Transverse colon (tissue), 4 donors: ENCODE measurements around the gene AGPAT3. TPM values are rescaled to one million over a fixed set of nuclear protein-coding genes. Genes with fewer than 3 reads are reported as not detected.

Source experiments
- DNase-seq: peaks from one replicate; pipeline ENCODE4 v3.0.0-alpha.2; 2019
- H3K27ac ChIP-seq, 4 donors: fragments of 200-600 bp; sonication (generic); 2 replicates each; pipeline ENCODE4 v1.5.1; 2016 to 2018; ENCODE audit warnings: inconsistent platforms in 4 of 4
- H3K27me3 ChIP-seq: fragments of 200-600 bp; sonication (generic); 2 replicates; pipeline ENCODE4 v1.5.1; 2017; ENCODE audit warnings: inconsistent platforms
- H3K36me3 ChIP-seq, 4 donors: fragments of 200-600 bp; sonication (generic); 2 replicates each; pipeline ENCODE4 v1.5.1; 2017 to 2019; ENCODE audit warnings: inconsistent platforms in 4 of 4
- H3K4me1 ChIP-seq, 4 donors: fragments of 200-600 bp; sonication (generic); 2 replicates each; pipeline ENCODE4 v1.5.1; 2017 to 2020; ENCODE audit warnings: inconsistent platforms in 4 of 4
- H3K4me3 ChIP-seq, 4 donors: fragments of 200-600 bp; sonication (generic); 1 replicate in 1 of 4; 2 replicates in 3 of 4; pipeline versions ENCODE4 v1.5.1 to v1.6.1; 2017 to 2019; ENCODE audit warnings: inconsistent platforms in 4 of 4
- H3K9me3 ChIP-seq, 2 donors: fragments of 200-600 bp; sonication (generic); 2 replicates each; pipeline ENCODE4 v1.5.1; 2017 to 2019; ENCODE audit warnings: inconsistent platforms in 2 of 2
- EP300 ChIP-seq: sonication (generic); formaldehyde crosslinking; IDR thresholded peaks from one replicate; pipeline ENCODE4 v1.6.1; 2017; ENCODE audit warnings: antibody characterized with exemption, low read depth
- POLR2A ChIP-seq: fragments of 450-650 bp; IDR thresholded peaks from one replicate; pipeline ENCODE4 v1.6.1; 2016; ENCODE audit warnings: antibody characterized with exemption, mild to moderate bottlenecking, moderate library complexity
- POLR2AphosphoS5 ChIP-seq, 3 donors: sonication (generic); formaldehyde crosslinking; IDR thresholded peaks; one replicate each; pipeline ENCODE4 v1.6.1; 2016; ENCODE audit warnings: antibody characterized with exemption in 3 of 3
- WGBS, 2 donors: methylation state at CpG; one replicate each; pipeline ENCODE4 v1.1.5; 2018; ENCODE audit warnings: low coverage in 1 of 2; 5-methylcytosine and 5-hydroxymethylcytosine counted together
- in situ Hi-C, 4 donors: fragments of 200-750 bp; cut with MboI; loops; one replicate each; pipeline versions ENCODE4 v1.15.0 to v1.15.1; 2017; ENCODE audit warnings: low sequenced_read_pairs in 3 of 4, low pct_ligation_motif_present in 1 of 4, low pct_unique_long_range_greater_than_20kb in 1 of 4
- intact Hi-C: fragments of 100-400 bp; cut with DNase I; formaldehyde crosslinking; loops from one replicate; pipeline ENCODE4 v1.15.1; 2023; ENCODE audit warnings: low total_unique reads
- total RNA-seq, 4 donors: library from RNA; depleted of rRNA; stranded (reverse); fragments of >200 nt; gene quantifications; one replicate each; pipeline ENCODE4 v1.1.0, GENCODE V29; 2016
- TF ChIP-seq, protein P1 (sequence below), 5 experiments: fragments of 200-600 bp in 3 of 5; fragments of 450-650 bp in 2 of 5; sonication (generic) in 3 of 5; IDR thresholded peaks; 1 replicate in 2 of 5; 2 replicates in 3 of 5; pipeline ENCODE4 v1.5.1; 2016 to 2017; ENCODE audit warnings: antibody characterized with exemption in 5 of 5, inconsistent platforms in 3 of 5, mild to moderate bottlenecking in 2 of 5, moderate library complexity in 1 of 5

The AGPAT3 gene
- total RNA-seq, 4 donors from 2014 or later, result 59.9 to 116 (median 85.3) TPM

DNA sequence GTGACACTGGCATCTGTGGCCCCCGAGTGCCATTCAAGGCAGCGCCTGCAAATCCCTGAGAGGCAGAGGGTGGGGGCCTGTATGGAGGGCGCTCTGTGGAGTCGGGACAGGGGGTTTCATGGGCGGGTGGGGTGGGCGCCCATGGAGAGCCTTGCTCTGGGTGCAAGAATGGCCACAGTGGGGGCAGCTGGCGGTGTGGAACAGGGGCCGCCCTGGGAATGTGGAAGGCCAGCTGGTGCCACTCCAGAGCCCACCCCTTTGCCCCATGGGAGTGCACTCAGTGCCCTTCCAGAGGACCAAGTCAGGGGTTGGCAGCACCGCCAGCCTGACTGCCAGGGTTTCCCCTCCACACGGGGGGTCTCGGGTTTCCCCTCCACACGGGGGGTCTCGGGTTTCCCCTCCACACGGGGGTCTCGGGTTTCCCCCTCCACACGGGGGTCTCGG is 92.1 kb downstream of the AGPAT3 start:
- Histone ChIP-seq H3K27ac (no peak overlapping the region), H3K9me3 (no peaks in the 10 kb centered on the region), H3K4me3 (no peak overlapping the region), H3K27me3 (no peaks in the 10 kb centered on the region), H3K36me3 (no peaks in the 10 kb centered on the region), H3K4me1 (peaks cover 0 to 3% (median under 1%) of the 10 kb centered on the region in 4 donors)
- WGBS, 2 donors, result 85% methylated on average over 16 of the region's 17 CpGs; no CpG with 5 or more reads in 1 of the 2 donors
- TF ChIP-seq POLR2AphosphoS5 (IDR thresholded peaks at IDR 0.05) (no peak), EP300 (no peak), POLR2A (no peak)
- TF ChIP-seq, protein P1, sequence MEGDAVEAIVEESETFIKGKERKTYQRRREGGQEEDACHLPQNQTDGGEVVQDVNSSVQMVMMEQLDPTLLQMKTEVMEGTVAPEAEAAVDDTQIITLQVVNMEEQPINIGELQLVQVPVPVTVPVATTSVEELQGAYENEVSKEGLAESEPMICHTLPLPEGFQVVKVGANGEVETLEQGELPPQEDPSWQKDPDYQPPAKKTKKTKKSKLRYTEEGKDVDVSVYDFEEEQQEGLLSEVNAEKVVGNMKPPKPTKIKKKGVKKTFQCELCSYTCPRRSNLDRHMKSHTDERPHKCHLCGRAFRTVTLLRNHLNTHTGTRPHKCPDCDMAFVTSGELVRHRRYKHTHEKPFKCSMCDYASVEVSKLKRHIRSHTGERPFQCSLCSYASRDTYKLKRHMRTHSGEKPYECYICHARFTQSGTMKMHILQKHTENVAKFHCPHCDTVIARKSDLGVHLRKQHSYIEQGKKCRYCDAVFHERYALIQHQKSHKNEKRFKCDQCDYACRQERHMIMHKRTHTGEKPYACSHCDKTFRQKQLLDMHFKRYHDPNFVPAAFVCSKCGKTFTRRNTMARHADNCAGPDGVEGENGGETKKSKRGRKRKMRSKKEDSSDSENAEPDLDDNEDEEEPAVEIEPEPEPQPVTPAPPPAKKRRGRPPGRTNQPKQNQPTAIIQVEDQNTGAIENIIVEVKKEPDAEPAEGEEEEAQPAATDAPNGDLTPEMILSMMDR (IDR thresholded peaks at IDR 0.05), result no peak
- no peak for DNase-seq
- intact Hi-C loops (no loop called here), in situ Hi-C loops (no loop called here)

DNA sequence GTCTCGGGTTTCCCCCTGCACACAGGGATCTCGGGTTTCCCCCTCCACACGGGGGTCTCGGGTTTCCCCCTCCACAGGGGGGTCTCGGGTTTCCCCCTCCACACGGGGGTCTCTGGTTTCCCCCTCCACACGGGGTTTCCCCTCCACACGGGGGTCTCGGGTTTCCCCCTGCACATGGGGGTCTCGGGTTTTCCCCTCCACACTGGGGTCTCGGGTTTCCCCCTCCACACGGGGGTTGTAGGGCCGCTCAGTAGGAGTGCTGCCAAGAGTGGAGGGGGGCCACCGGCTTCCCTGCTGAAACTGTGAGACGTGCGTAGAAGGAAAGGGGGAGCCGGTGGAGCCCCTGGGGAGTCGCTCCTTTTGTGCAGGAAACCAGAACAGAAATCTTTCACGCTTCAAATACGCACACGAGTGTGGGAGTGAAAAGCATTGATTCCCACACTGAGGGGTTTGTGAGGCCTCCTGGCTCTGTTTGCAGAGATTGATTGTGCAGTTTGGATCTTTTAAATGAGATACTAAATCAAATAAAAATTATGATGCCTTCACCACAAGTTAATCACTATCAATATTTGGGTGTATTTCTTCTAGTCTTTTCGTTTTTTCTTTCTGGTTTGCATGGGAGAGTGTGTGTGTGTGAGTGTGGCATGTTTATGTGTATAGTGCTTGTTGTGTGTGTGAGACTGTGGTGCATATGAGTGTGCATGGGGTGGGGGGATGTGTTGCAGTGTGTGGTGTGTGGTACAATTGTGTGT is 92.8 kb downstream of the AGPAT3 start:
- Histone ChIP-seq H3K9me3 (no peaks in the 10 kb centered on the region), H3K27ac (no peak overlapping the region), H3K36me3 (no peaks in the 10 kb centered on the region), H3K4me3 (no peak overlapping the region), H3K4me1 (peaks cover 0 to 3% (median 0%) of the 10 kb centered on the region in 4 donors), H3K27me3 (no peaks in the 10 kb centered on the region)
- in situ Hi-C loops (no loop called here), intact Hi-C loops (no loop called here)
- WGBS, 2 donors, result 63 to 88% methylated on average over 8 to 22 of the region's 22 CpGs
- TF ChIP-seq POLR2AphosphoS5 (IDR thresholded peaks at IDR 0.05), result no peak
- no peak for TF ChIP-seq POLR2A
- TF ChIP-seq, protein P1 (IDR thresholded peaks at IDR 0.05), result no peak
- no peak for TF ChIP-seq EP300
- no peak for DNase-seq

DNA sequence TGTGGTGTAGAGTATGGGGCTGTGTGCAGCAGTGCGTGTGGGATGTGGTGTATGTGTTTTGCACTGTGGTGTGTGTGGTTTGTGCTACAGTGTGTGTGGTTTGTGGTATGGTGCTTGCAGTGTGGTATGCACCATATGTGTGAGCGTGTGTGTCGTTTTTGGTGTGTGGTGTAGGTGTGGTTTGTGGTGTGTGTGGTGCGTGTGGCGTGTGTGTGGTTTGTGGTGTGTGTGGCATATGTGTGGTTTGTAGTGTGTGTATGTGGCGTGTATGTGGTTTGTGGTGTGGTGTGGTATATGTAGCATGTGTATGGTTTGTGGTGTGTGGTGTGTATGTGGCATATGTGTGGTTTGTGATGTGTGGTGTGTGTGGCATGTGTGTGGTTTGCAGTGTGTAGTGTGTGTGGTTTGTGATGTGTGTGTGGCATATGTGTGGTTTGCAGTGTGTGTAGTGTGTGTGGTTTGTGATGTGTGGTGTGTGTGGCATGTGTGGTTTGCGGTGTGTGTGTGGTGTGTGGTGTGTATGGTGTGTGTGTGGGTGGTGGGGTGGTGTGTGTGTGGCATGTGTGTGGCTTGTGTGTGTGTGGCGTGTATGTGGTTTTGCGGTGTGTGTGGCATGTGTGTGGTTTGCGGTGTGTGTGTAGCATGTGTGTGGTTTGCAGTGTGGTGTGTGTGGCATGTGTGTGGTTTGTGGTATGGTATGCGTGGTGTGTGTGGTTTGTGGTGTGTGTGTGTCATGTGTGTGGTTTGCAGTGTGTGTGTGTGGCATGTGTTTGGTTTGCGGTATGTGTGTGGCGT is 93.5 kb downstream of the AGPAT3 start:
- TF ChIP-seq POLR2A, result no peak
- TF ChIP-seq POLR2AphosphoS5 (IDR thresholded peaks at IDR 0.05), result no peak
- TF ChIP-seq, protein P1 (IDR thresholded peaks at IDR 0.05), result no peak
- TF ChIP-seq EP300, result no peak
- Histone ChIP-seq H3K4me1 (peaks cover 0 to 3% (median 0%) of the 10 kb centered on the region in 4 donors), H3K27ac (no peak overlapping the region), H3K9me3 (no peaks in the 10 kb centered on the region), H3K27me3 (no peaks in the 10 kb centered on the region), H3K4me3 (no peak overlapping the region), H3K36me3 (no peaks in the 10 kb centered on the region)
- in situ Hi-C loops (no loop called here), intact Hi-C loops (no loop called here)
- DNase-seq, result no peak
- 87 to 88% methylated on average over 10 to 13 of the region's 13 CpGs for WGBS, 2 donors
